ENCODE data around the gene GMIP. TPM values are rescaled to one million over a fixed set of nuclear protein-coding genes. Genes with fewer than 3 reads are reported as not detected.
A peak's percentile ranks its signal among the peaks of the same experiment; 100 is the strongest.
"Not testable (repeated sequence)": the region's sequence is repeated elsewhere in the genome, so short reads cannot be mapped to it uniquely, and the experiment has no call there.

GMIP gene
- total RNA-seq, 1 donor from 2014 or later = 12.4 TPM

DNA sequence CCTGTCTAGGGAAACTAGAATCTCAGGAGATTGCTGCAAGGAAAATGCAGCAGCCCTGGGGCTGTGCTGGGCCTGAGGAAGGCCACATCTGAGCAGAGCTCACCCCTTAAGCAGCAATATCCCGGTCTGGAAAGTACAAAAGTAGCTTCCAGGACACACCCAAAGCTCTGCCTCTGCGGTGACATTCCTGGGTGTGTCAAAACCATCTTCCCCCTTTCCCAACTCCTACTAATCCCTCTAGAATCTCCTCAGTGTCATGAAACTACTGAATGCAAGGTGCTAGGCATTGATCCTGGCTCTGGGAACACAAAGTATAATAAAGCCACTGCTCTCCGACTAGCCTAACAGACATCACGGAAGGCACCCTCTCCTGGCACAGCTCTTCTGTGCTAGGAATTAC is 30.0 kb downstream of the GMIP start:
- DNase-seq (ENCODE audit: low read depth) = peak; percentile 94

DNA sequence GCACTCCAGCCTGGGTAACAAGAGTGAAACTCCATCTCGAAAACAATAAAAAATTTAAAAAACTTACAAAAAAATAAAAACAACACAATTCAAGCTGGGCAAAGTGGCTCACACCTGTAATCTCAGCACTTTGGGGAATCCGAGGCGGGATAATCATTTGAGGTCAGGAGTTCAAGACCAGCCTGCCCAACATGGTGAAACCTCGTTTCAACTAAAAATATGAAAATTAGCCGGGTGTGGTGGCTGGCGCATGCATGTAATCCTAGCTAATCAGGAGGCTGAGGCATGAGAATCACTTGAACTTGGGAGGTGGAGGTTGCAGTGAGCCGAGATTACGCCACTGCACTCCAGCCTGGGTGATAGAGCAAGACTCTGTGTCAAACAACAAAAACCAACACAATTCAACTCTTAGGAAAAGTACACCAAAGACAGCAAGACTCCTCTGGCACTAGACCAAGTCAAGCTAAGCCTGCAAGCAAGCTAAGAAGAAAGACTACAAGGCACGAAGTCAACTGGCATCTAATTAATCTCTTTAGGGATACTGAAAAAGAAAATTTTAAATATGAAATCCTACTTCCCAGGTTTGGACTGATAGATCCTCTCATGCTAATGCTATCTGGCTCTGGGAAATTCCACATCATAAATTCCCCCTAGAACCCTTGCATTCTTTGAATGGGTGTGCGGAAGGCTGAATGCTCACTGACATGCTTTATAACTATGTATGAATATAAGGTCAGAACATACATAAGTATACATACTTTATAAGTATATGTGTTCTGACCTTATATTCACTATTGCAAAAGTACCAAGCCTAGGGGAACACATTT is 32.9 kb downstream of the GMIP start:
- no peak for DNase-seq (ENCODE audit: low read depth)

DNA sequence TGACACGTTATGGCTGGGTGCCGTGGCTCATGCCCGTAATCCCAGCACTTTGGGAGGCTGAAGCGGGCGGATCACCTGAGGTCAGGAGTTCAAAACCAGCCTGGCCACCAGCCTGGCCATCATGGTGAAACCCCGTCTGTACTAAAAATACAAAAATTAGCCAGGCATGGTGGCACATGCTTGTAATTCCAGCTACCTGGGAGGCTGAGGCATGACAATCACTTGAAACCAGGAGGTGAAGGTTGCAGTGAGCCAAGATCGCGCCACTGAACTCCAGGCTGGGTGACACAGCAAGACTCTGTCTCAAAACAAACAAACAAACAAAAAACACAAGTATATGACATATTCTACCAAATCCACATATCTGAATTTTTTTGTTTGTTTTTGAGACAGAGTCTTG is 36.8 kb downstream of the GMIP start:
- not testable (repeated sequence) for DNase-seq (ENCODE audit: low read depth)

GRCh38 chr19:19606021-19606420 is 37.4 kb downstream of the GMIP start:
- DNase-seq (ENCODE audit: low read depth) = peak; percentile 81

- DNase-seq (ENCODE audit: low read depth) = no peak
Observed at GRCh38 chr19:19602713-19603324, 40.6 kb downstream of the GMIP start.

- DNase-seq (ENCODE audit: low read depth) = no peak
Observed at GRCh38 chr19:19602136-19602712, 41.2 kb downstream of the GMIP start.

DNA sequence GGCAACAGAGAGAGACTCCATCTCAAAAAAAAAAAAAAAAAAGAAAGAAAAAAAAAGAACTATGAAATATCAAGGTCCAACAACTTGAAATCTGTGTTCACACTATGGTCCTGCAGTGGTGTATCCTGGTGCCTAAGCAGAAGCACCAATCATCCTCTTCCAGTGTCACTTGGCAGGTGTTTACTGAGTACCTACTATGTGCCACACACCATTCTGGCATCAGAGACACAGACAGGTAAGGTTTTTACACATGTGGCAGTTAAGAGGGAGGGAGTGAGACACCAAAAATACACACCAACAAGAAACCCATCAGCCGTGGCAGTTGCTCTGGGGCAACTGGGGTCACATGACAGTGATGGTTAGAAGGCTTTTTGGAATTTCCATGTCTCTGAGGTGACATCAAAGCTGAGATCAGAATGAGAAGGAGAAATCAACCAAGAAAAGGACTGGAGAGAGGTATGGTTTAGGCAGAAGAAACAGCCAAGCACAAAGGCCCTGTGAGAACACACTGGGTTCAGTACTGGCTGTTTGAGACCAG is 42.6 kb downstream of the GMIP start:
- DNase-seq (ENCODE audit: low read depth) = no peak

- DNase-seq (ENCODE audit: low read depth) = not testable (repeated sequence)
Observed at GRCh38 chr19:19598728-19599451, 44.6 kb downstream of the GMIP start.

DNA sequence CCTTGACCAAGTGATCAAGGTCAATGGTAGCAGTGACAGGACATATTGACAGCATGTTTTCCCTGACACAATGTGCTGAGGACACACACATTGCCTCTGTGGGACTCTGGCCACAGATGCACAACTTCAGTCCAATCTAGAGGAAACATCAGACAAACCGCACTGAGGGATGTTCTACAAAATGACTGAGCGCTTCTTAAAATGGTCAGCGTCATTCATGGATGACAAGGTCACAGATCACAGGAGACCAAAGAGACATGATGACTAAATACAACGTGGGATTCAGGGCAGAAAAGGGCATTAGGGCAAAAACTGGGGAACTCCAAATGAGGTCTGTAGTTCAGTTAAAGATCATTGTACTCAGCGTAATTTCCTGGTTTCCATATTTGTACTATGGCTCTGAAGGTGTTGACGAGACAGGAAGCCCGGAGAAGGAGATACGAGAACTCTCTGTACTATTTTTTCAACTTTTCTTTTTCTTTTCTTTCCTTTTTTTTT is 45.6 kb downstream of the GMIP start:
- DNase-seq (ENCODE audit: low read depth) = no peak

DNA sequence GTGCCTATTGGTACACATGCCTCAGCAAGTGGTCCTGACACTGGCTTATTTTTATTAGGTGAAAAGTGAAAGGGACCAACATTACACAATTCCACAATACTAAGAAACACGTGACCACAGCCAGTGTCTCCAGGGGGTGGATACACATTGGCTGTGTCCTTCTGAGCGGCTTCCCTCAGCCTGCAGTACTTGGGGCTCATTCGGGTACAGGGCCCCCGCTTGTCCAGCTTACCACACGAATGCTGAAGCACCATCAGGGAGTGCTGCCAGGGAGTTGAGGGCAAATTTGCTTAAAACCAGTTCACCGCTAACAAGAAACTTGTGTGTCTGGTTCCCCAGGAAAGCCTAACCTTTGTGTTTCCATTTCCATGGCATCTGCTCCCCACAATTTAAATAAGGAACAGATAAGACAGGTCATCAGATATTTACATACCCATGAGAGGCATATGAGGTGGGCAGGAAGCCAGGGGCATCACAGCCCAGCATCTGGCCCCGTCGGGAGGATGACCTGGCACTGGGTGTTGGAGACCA is 48.2 kb downstream of the GMIP start:
- no peak for DNase-seq (ENCODE audit: low read depth)

DNA sequence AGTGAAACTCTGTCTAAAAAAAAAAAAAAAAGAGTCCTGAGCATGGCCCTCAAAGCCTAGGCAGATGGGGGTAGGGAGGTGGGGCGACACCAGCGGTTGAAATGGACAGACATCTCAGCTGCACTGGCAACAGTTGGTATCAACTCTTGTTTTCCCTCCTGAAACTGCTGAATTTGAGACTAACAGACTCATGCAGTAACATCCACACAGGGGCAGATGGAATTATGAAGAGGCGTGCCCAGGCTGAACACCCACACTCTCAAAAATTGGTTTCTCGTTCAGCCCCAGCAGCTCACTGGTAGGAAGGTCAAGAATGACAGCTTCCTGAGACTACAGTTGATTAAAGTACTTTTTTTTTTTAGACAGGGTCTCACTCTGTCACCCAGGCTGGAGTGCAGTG is 49.1 kb downstream of the GMIP start:
- DNase-seq (ENCODE audit: low read depth) = no peak

DNA sequence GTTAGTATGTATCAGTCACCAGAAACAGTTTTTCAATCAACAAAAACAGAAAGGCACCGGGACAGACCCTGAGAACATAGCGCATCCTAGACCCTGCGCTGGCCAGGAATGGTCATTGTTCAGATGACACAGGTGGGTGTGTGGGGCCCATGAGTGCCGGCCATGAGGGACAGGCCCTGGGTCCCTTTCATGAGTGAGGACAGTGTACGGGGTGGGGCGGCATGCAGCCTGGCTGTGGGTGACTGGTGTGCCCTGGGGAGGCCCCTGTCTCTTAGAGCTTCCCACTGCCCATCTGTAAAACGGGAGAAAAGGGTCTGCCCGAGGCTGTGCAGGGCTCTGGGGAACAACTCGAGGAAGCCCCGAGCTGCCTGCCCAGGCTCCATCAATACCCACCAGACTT is 50.8 kb downstream of the GMIP start:
- DNase-seq (ENCODE audit: low read depth) = no peak

DNA sequence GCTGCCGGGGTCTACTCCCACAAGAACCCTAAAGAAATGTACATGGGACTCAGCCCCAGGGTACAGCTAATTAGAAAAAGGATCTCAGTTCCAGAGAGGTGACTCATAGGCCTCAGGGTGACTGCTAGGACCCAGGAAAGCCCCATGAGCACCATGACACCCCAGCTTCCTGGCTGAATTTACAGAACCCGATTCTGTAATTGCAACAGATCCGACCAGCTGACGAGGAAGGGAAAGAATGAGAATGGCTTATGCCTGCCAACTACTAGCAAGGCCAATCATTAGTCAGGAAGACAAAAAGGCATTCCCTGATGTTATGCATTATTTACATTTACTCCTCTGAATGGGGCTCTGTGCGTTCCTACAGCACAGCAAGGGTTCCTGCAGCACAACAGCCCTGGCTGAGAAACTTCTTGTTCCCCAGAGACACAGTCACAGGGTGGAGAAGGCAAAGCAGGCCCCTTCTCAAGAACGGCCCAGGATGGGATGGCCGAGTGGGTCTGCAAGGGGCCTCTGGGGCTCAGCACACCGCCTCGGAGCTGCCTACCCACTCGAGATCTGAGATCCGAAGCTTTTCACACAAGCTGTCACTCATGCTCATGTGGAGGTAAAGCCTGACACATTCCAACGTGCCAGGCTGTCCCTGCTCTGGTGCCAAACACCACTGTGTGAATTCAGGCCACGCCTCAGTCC is 52.2 kb downstream of the GMIP start:
- peak; percentile 76 for DNase-seq (ENCODE audit: low read depth)

GRCh38 chr19:19588546-19588945 is 54.9 kb downstream of the GMIP start:
- DNase-seq (ENCODE audit: low read depth) = no peak

DNA sequence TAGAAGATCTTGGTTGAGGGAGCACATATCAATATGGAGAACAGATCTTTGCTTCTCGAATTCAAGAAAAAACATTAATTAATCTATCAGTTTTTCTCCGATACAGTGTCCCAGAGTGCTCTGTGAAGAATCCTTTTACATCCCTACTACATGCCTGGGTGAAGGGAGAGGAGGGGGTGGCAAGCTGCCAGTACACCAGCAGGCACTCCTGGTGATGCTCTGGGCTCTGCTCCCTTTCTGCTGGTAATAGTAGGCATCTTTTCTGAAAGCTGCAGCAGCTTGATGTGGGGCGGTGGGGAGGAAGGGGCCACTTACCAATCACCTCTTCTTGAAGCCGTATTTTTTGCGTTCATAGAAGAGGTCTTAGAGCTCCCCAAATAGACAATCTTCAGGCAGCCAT is 55.7 kb downstream of the GMIP start:
- no peak for DNase-seq (ENCODE audit: low read depth)

- no peak for DNase-seq (ENCODE audit: low read depth)
Observed at GRCh38 chr19:19584356-19584755, 59.1 kb downstream of the GMIP start.

DNA sequence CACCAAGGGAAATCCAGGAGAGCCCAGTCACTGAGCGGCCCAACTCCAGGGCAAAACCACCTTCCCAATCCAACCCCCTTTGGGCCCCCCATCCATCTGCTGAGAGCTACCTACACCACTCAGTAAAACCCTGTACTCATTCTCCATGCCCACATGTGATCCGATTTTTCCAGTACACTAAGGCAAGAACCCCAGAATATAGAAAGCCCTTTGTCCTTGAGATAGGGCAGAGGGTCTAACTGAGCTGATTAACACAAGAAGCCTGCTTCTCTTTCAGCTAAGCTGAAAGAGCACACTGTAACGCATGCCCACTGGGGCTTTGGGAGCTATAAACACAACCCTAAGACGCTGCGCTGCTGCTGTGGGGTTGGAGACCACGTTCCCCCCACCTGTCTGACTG is 61.0 kb downstream of the GMIP start:
- DNase-seq (ENCODE audit: low read depth) = no peak

DNA sequence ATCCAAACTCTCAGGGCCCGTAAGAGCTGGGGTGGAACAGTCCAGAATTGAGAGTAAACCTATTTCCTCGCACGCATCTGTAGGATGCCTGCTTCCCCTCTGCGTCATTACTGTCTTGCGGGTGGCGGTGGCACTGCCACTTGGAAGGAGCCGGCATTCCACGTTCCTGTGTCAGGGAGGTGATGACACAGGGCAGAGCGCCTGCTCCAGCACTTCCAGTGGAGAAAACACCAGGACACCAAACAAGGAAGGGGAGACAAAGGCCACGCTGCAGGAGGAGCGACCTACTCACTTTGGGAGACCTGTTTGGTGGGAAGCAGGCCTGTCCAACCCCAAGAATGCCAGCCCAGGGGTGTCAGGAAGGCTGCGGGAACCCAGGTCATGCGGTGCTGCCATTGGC is 62.1 kb downstream of the GMIP start:
- DNase-seq (ENCODE audit: low read depth) = no peak

DNA sequence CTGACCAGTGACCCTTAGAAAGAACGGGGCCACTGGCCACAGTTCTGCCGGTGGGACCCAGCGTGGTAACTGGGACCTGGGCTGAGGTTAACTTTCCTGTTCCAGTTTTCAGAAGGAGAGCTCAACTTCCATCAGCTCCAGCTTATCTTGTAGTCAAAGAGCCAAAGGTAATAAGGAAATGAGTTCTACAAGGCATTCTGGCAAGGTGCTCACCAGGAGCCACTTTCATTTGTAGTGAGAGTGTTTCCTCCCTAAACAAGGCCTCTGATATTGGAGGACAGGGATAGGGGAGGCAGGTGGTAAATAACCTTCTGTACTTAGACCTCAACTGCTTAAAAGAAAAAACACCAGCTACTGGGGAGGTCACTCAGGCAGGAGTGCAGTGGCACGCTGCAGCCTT is 63.0 kb downstream of the GMIP start:
- DNase-seq (ENCODE audit: low read depth) = no peak

GRCh38 chr19:19579533-19580361 is 63.7 kb downstream of the GMIP start:
- DNase-seq (ENCODE audit: low read depth) = no peak

All from myocyte (in vitro differentiated cells).